ENCODE measurements around the gene PLIN5. TPM values are rescaled to one million over a fixed set of nuclear protein-coding genes. Genes with fewer than 3 reads are reported as not detected.

The PLIN5 gene
- polyA plus RNA-seq, 1 donor from 2014 or later, result 1.3 TPM

DNA sequence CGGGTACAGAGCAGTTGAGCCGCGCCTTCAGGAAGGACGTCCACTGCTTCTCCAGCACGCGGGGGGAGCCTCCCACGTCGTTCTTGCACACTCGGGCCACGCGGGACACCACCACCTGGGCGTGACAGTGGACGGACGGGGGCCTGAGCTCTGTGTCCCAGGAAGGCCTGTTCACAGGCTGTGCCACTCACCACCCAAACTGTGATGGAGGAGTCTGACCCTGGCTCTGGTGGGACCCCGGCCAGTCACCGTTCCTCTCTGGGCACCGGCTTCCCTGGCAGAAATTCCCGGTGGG lies 17.4 kb upstream of the PLIN5 start:
- TF ChIP-seq EZH2 (IDR thresholded peaks at IDR 0.05; ENCODE audit: borderline replicate concordance, insufficient read depth, low read length, poor library complexity, severe bottlenecking), result no peak
- H3K36me3 ChIP-seq (ENCODE audit: insufficient read depth, low read length), result peaks cover 26% of the 10 kb centered on the region
- H3K79me2 ChIP-seq (replicated peaks; ENCODE audit: insufficient read depth, low read length), result no peaks in the 10 kb centered on the region
- no peaks in the 10 kb centered on the region for H3K27me3 ChIP-seq (ENCODE audit: insufficient read depth, low read depth, low read length)
- H3K27ac ChIP-seq (ENCODE audit: low read length), result no peak overlapping the region
- no peak overlapping the region for H3K4me2 ChIP-seq (ENCODE audit: low read length)
- H3K9me3 ChIP-seq (ENCODE audit: low read length), result no peaks in the 10 kb centered on the region
- no peak overlapping the region for H2AFZ ChIP-seq (ENCODE audit: low read depth, low read length)
- no peaks in the 10 kb centered on the region for H3F3A ChIP-seq (ENCODE audit: insufficient read depth, low read length, poor library complexity, severe bottlenecking)
- no peak overlapping the region for H3K9ac ChIP-seq (ENCODE audit: low read length)
- no peak overlapping the region for H3K4me3 ChIP-seq (ENCODE audit: low read length)
- no peaks in the 10 kb centered on the region for H4K20me1 ChIP-seq (ENCODE audit: insufficient read depth)
- no peaks in the 10 kb centered on the region for H3K9me2 ChIP-seq (ENCODE audit: insufficient read depth, low read length)

- Histone ChIP-seq H3K27ac (ENCODE audit: low read length) (no peak overlapping the region), H3K27me3 (ENCODE audit: insufficient read depth, low read depth, low read length) (no peaks in the 10 kb centered on the region), H2AFZ (ENCODE audit: low read depth, low read length) (no peak overlapping the region), H3K79me2 (replicated peaks; ENCODE audit: insufficient read depth, low read length) (no peaks in the 10 kb centered on the region), H3K4me3 (ENCODE audit: low read length) (no peak overlapping the region), H3K4me2 (ENCODE audit: low read length) (no peak overlapping the region), H3K9me3 (ENCODE audit: low read length) (no peaks in the 10 kb centered on the region), H3K36me3 (ENCODE audit: insufficient read depth, low read length) (peaks cover 21% of the 10 kb centered on the region), H3K9me2 (ENCODE audit: insufficient read depth, low read length) (no peaks in the 10 kb centered on the region), H3K9ac (ENCODE audit: low read length) (no peak overlapping the region), H4K20me1 (ENCODE audit: insufficient read depth) (no peaks in the 10 kb centered on the region), H3F3A (ENCODE audit: insufficient read depth, low read length, poor library complexity, severe bottlenecking) (no peaks in the 10 kb centered on the region)
- TF ChIP-seq, protein P1, sequence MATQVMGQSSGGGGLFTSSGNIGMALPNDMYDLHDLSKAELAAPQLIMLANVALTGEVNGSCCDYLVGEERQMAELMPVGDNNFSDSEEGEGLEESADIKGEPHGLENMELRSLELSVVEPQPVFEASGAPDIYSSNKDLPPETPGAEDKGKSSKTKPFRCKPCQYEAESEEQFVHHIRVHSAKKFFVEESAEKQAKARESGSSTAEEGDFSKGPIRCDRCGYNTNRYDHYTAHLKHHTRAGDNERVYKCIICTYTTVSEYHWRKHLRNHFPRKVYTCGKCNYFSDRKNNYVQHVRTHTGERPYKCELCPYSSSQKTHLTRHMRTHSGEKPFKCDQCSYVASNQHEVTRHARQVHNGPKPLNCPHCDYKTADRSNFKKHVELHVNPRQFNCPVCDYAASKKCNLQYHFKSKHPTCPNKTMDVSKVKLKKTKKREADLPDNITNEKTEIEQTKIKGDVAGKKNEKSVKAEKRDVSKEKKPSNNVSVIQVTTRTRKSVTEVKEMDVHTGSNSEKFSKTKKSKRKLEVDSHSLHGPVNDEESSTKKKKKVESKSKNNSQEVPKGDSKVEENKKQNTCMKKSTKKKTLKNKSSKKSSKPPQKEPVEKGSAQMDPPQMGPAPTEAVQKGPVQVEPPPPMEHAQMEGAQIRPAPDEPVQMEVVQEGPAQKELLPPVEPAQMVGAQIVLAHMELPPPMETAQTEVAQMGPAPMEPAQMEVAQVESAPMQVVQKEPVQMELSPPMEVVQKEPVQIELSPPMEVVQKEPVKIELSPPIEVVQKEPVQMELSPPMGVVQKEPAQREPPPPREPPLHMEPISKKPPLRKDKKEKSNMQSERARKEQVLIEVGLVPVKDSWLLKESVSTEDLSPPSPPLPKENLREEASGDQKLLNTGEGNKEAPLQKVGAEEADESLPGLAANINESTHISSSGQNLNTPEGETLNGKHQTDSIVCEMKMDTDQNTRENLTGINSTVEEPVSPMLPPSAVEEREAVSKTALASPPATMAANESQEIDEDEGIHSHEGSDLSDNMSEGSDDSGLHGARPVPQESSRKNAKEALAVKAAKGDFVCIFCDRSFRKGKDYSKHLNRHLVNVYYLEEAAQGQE (IDR thresholded peaks at IDR 0.05; ENCODE audit: borderline replicate concordance), result no peak
- no peak for TF ChIP-seq EZH2 (IDR thresholded peaks at IDR 0.05; ENCODE audit: borderline replicate concordance, insufficient read depth, low read length, poor library complexity, severe bottlenecking)
- TF ChIP-seq CTCF (IDR thresholded peaks at IDR 0.05; ENCODE audit: poor library complexity, severe bottlenecking), result no peak
- TF ChIP-seq RAD21 (conservative IDR thresholded peaks at IDR 0.05), result no peak
- TF ChIP-seq POLR2AphosphoS5 (IDR thresholded peaks at IDR 0.05), result no peak
- no peak for TF ChIP-seq SMC3 (conservative IDR thresholded peaks at IDR 0.05; ENCODE audit: poor library complexity)
- no peak for TF ChIP-seq TAF1 (IDR thresholded peaks at IDR 0.05; ENCODE audit: low read depth)
- no peak for TF ChIP-seq EP300 (conservative IDR thresholded peaks at IDR 0.05; ENCODE audit: poor library complexity, severe bottlenecking)
- TF ChIP-seq MXI1 (conservative IDR thresholded peaks at IDR 0.05; ENCODE audit: poor library complexity, severe bottlenecking), result no peak
Measured at GRCh38 chr19:4550479-4551050, 15.5 kb upstream of the PLIN5 start.

DNA sequence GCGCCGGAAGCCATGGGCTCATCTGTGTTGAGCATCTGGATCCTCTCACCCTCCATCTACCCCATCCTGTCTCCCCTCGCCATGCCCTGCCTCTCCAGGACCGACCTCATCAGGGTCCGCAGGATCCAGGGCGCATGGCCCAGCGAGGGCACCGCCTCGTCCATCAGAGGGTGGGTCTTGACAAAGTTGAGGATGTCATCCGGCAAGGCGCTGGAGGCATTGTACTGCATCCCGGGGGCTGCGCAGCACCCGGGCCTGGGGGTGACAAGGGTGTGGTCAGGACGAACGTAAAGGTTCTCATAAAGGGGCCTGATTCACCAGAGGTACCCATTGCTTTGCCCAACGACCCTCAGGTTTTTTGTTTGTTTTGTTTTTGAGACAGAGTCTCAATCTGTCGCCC lies 15.0 kb upstream of the PLIN5 start:
- Histone ChIP-seq H4K20me1 (ENCODE audit: insufficient read depth) (no peaks in the 10 kb centered on the region), H3K4me3 (ENCODE audit: low read length) (no peak overlapping the region), H3K36me3 (ENCODE audit: insufficient read depth, low read length) (peaks cover 18% of the 10 kb centered on the region), H3F3A (ENCODE audit: insufficient read depth, low read length, poor library complexity, severe bottlenecking) (no peaks in the 10 kb centered on the region), H3K9me2 (ENCODE audit: insufficient read depth, low read length) (no peaks in the 10 kb centered on the region), H3K9ac (ENCODE audit: low read length) (no peak overlapping the region), H3K4me2 (ENCODE audit: low read length) (no peak overlapping the region), H3K27me3 (ENCODE audit: insufficient read depth, low read depth, low read length) (no peaks in the 10 kb centered on the region), H2AFZ (ENCODE audit: low read depth, low read length) (no peak overlapping the region), H3K79me2 (replicated peaks; ENCODE audit: insufficient read depth, low read length) (no peaks in the 10 kb centered on the region), H3K9me3 (ENCODE audit: low read length) (no peaks in the 10 kb centered on the region), H3K27ac (ENCODE audit: low read length) (no peak overlapping the region)
- TF ChIP-seq EZH2 (IDR thresholded peaks at IDR 0.05; ENCODE audit: borderline replicate concordance, insufficient read depth, low read length, poor library complexity, severe bottlenecking) (no peak), MXI1 (conservative IDR thresholded peaks at IDR 0.05; ENCODE audit: poor library complexity, severe bottlenecking) (no peak), POLR2AphosphoS5 (IDR thresholded peaks at IDR 0.05) (no peak), RAD21 (conservative IDR thresholded peaks at IDR 0.05) (no peak), SMC3 (conservative IDR thresholded peaks at IDR 0.05; ENCODE audit: poor library complexity) (no peak), EP300 (conservative IDR thresholded peaks at IDR 0.05; ENCODE audit: poor library complexity, severe bottlenecking) (no peak), TAF1 (IDR thresholded peaks at IDR 0.05; ENCODE audit: low read depth) (no peak), CTCF (IDR thresholded peaks at IDR 0.05; ENCODE audit: poor library complexity, severe bottlenecking) (no peak)
- TF ChIP-seq, protein P1 (IDR thresholded peaks at IDR 0.05; ENCODE audit: borderline replicate concordance), result no peak

All from neural cell (in vitro differentiated cells).